HG03045 (cell line): ENCODE measurements around the gene CYP2A7.
"Not testable (repeated sequence)": the region's sequence is repeated elsewhere in the genome, so short reads cannot be mapped to it uniquely, and the experiment has no call there.

ENCODE experiments used
- ATAC-seq: cut with Tn5 transposase; IDR thresholded peaks from one replicate; pipeline ENCODE4 v1.9.1; 2021; ENCODE audit warnings: mild to moderate bottlenecking, moderate library complexity; ENCODE audit not compliant: unreplicated experiment

The CYP2A7 gene

DNA sequence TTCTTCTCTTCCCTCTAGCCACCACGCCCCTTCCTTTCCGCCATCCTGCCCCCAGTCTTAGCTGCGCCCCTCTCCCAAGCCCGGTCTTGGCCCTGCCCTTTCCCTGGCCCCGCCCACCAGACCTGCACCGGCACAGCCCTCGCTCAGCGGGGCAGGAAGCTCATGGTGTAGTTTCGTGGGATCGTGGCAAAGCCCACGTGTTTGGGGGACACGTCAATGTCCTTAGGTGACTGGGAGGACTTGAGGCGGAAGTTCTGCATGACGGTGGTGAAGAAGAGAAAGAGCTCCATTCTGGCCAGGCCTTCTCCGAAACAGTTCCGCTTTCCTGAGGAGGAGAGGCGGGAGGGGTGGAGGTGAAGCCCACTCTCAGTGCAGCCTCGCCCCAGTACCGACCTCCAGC is 38.4 kb downstream of the CYP2A7 start:
- ATAC-seq: not testable (repeated sequence)

DNA sequence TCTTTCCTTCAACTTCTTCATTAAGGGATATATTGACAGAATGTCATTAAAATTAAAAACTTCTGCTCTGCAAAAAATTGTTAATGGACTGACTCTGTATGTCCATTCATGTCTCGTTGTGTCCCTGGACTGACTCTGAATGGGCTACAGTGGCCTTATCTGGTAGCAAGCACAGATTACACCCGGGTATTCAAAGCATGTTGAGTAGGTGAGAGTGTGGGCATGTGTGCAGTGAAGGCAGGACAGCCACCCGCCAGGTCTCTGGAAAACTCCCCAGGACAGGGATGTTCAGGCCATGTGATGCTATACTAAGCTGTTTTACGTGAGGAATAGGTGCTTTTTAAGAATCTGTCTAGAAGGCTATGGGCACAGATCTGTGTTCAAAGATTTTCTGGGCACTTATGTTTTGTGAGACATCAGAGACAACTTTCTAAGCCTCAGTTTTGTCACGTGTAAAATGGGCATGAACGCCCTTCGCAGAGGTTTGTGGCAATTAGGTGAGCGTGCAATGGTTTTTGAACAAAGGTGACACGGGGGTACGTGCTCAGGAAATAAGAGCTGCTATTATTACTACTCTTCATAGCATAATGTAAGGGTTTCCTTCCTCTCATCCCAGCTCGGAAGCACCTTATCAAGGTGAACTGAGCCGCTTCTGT is 38.9 kb downstream of the CYP2A7 start:
- not testable (repeated sequence) for ATAC-seq

DNA sequence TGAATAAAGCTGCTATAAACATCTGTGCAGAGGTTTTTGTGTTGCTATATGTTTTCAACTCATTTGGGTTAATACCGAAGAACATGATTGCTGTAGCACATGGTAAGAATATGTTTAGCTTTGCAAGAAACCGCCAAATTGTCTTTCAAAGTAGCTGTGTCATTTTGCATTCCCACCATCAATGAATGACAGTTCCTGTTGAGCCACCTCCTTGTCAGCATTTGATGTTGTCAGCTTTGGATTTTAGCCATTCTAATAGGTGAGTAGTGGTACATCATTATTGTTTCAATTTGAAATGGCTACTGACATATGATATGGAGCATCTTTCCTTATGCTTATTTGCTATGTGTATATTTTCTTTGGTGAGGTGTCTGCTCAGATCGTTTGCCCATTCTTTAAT is 40.0 kb downstream of the CYP2A7 start:
- ATAC-seq: not testable (repeated sequence)

DNA sequence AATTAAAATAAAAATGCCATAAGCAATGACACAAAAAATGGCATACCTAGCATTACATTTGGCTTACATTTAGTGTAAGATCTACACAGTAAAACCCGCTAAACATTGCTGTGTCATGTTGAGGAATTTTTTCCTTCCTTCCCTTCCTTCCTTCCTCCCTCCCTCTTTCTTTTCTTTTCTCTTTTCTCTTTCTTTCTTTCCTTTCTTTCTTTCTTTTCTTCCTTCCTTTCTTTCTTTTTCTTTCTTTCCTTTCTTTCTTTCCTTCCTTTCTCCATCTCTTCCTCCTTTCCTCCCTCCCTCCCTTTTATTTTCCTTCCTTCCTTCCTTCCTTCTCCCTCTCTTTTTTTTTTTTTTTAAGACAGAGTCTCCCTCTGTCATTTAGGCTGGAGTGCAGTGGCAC is 43.6 kb downstream of the CYP2A7 start:
- not testable (repeated sequence) for ATAC-seq

DNA sequence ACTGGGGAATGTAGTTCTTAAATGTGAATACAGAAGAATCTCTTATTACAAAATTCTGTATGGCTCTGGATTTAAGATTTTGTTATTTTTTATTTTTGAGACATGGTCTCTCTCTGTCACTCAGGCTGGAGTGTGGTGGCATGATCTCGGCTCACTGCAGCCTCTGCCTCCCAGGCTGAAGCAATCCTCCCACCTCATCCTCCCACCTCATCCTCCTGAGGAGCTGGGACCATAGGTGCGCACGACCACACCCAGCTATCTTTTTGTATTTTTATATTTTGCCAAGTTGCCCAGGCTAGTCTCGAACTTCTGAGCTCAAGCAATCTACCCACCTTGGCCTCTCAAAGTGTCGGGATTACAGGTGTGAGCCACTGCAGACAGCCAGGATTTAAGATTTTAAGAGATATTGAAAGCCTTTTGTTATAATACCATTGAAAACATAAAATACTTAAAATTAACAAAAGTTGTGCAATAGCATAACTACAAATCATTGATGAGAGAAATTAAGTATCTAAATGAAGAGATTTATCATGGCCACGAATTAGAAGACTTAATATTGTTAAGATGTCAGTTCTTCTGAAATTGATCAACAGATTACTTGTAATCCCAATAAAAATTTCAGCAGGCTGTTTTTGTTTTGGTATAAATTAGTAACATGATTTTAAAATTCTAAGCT is 45.1 kb downstream of the CYP2A7 start:
- no peak for ATAC-seq

DNA sequence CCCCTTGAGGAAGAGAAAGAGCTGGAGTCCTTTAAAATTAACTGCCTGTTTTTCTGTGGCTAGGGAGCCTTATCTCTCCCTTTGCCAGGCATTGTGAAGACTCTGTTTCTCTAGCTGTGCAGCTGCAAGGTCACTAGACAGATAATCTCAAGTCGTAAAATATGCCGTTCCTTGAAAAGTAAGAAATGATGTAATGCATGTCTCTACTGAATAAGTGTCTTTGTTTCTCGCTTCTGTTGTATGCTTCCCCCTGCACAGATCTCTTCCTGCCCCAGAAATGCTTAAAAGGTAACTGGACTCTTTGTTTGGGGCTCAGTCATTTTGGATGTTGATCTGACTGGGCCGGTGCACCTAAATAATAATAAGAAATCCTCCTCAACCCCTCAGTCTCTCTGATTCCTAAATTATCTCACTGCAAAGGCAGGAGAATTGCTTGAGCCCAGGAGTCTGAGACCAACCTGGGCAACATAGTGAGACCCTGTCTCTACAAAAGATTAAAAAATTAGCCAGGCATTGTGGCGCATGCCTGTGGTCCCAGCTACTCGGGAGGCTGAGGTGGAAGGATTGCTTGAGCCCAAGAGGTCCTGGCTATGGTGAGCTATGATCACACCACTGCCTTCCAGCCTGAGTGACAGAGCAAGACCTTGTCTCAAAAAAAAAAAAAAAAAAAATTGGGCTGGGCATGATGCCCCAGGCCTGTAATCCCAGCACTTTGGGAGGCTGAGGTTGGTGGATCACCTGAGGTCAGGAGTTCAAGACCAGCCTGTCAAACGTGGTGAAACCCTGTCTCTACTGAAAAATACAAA is 48.1 kb downstream of the CYP2A7 start:
- not testable (repeated sequence) for ATAC-seq

DNA sequence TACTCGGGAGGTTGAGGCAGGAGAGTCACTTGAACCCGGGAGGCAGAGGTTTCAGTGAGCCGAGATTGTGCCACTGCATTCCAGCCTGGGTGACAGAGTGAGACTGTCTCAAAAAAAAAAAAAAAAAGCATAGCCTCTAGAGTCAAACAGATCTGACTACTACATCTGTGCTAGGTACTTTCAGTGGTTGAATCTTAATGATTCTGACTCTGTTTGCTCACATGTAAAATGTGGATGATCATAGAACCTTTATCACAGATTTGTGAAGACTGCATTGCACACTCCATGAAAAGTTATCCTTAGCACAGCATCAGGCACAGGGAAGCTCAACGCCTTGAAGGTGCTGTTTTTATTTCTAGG is 49.6 kb downstream of the CYP2A7 start:
- ATAC-seq: not testable (repeated sequence)

DNA sequence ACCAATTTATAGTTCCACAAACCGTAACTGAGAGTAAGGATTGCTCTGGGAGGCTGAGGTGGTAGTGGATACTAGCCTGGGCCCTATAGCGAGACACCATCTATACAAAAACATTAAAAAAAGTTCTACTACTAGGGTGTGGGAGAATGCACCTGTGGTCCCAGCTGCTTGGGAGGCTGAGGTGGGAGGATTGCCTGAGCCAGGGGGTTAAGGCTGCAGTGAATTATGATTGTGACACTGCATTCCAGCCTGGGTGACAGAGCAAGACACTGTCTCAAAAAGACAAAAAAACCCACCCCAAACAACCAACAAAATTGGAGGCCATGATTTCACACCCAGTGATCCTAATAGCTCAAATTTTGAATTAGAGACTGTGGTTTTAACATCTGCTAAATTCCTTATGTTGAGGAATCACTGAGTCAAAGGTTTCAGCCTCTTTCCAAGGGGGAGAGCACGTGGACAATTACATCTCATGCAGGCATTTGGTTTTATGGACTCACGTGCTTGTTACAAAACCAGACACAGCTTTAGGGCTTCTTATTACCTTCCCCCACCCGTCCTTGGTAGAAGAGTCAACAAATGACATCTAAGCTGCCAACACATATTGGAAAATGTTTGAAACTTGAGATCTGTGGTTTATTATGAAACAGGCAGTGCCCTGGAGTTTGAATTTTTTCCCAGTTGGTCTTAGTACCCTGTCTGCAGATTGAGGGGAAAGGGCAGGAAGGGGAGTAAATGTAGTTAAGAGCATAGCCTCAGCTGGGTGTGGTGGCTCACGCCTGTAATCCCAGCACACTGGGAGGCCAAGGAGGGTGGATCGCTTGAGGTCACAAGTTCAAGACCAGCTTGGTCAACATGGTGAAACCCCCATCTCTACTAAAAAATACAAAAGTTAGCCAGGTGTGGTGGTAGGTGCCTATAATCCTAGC is 50.3 kb downstream of the CYP2A7 start:
- ATAC-seq: no peak

DNA sequence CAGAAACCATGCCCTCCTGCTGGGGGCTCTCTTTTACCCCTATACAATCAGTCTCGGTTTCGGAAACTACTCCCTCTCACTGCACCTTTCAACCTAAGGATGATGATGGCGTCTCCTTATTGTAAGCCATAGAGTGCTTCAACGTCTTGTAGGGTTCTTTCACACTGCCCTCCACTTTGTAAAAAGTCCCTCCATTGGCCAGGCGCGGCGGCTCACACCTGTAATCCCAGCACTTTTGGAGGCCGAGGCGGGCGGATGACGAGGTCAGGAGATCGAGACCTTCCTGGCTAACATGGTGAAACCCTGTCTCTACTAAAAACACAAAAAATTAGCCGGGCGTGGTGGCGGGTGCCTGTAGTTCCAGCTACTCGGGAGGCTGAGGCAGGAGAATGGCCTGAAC is 51.3 kb downstream of the CYP2A7 start:
- ATAC-seq: not testable (repeated sequence)

DNA sequence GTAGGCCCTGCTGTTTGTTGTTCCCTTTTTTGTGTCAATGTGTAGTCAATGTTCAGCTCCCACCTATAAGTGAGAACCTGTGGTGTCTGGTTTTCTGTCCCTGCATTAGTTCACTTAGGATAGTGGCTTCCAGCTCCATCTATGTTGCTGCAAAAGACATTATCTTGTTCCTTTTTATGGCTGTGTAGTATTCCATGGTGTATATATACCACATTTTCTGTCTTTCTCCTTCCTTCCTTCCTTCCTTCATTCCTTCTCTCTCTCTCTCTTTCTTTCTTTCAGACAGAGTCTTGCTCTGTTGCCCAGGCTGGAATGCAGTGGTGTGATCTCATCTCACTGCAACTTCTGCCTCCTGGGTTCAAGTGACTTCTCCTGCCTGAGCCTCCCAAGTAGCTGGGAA is 52.8 kb downstream of the CYP2A7 start:
- no peak for ATAC-seq

DNA sequence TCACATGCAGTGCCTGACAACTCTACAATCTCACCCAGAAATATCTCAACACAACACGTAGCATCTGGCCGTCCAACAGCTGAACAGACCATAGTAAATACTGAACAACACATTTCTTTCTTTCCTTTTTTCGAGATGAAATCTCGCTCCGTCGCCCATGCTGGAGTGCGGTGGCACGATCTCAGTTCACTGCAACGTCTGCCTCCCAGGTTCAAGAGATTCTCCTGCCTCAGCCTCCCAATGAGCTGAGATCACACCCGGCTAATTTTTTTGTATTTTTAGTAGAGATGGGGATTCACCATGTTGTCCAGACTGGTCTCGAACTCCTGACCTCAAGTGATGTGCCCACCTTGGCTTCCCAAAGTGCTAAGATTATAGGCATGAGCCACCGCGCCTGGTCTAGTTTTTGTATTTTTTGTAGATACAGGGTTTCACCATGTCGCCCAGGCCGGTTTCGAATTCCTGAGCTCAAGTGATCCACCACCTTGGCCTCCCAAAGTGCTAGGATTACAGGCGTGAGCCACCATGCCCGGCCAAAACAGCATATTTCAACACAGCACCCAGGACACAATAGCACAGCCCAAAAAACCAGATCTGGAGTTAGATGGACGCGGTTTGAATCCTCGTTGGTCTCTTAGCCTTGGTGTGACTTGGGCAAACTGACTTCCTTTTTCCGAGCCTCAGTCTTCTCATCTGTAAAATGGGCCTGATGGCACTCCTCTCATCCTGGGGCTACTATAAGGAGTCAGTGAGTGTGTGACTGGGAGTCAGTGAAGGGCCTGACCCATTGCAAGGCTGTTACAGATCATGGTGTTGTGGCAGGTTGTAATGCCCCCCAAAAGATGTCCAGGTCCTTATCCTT is 54.4 kb downstream of the CYP2A7 start:
- no peak for ATAC-seq

DNA sequence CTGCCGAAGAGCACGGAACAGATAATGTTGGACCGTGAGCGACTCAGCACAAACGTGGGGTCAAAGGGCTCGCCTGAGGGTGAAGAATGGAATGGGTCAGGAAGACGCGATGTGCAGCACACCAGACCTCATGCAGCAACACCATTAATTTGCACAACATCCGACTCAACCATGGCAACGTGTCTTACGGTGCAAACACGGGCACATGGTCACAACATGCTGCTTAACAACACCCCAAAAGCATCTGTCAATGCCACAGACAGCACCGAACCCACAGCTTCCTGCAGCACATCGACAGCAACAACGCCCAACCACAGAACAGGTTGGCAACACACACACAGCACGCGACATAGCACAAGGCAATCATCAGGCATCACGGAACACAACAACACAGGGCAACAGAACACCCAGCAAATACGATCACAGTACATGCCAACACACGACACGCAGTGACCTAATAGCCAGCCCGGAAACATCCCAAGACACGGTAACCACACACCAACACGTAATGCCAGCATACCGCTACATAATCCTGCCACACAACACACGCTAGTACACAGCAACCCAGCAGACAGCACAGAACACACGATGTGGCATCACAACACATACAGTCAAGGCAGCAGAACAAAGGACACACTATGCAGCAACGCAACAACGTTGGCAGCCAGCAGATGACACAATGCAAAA is 55.2 kb downstream of the CYP2A7 start:
- not testable (repeated sequence) for ATAC-seq

DNA sequence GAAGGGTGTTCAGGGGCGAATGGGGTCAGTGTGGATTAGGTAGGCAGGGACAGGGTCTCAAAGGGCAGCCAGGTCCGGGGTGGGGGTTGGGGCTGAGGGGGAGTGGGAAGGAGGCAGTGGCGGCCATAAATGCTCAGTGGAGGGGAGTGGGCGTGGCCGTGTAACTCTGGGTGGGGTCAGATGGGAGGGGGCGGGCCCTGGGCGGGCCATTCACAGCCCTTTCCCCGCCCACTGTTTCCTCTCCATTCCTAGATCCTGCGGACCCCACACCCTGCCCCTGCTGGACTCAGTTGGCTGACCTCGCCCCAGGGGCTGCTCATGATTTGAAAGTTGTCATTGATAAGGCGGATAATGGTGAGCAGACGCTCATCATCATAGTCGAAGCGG is 55.7 kb downstream of the CYP2A7 start:
- not testable (repeated sequence) for ATAC-seq

DNA sequence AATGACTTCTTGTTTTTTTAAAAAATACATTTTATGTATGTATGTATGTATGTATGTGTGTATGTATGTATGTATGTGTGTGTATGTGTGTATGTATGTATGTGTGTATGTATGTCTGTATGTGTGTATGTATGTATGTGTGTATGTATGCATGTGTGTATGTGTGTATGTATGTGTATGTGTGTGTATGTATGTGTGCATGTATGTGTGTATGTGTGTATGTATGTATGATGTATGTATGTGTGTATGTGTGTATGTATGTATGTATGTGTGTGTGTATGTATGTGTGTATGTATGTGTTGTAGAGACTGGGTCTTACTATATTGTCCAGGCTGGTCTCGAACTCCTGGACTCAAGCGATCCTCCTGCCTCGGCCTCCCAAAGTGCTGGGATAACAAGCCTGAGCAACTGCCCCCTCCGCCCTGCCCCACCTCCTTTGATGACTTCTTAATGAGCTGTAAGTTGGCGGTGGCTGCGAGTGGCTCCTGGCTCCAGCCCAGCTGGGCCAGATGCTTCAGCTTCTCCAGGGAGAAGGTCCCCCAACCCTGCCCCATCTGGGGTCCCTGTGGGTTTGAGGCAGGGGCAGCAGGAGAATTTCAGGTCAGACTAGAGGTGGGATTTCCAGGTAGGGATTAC is 56.5 kb downstream of the CYP2A7 start:
- ATAC-seq: not testable (repeated sequence)
